ENCODE measurements around the gene GALK1. TPM values are rescaled to one million over a fixed set of nuclear protein-coding genes. Genes with fewer than 3 reads are reported as not detected.
A peak's percentile ranks its signal among the peaks of the same experiment; 100 is the strongest.

GALK1 gene
- polyA plus RNA-seq, 2 of the 4 experiments (the other 2 are of a cell fraction), result 20.7 to 54.3 TPM

- no peak for FAIRE-seq
Observed at GRCh38 chr17:75774471-75774990, 9.5 kb upstream of the GALK1 start.

GRCh38 chr17:75773808-75774470 is 8.9 kb upstream of the GALK1 start:
- H3K4me1 ChIP-seq, result peaks cover 13% of the 10 kb centered on the region
- H3K9me3 ChIP-seq, result no peaks in the 10 kb centered on the region
- no peak for DNase-seq (ENCODE audit: low read depth in 1 of 2, low spot score in 1 of 2)
- H3K4me2 ChIP-seq, result no peak overlapping the region
- H3K27ac ChIP-seq, result no peak overlapping the region
- ChIA-PET POLR2A (interaction anchor here (2.5 to 4.2 kb wide), 2 partner anchors 9 to 10 kb away, joined by 10 to 40 read pairs; partner anchors contain the start of genes GALK1 and UNK), CTCF (interaction anchor here (0.7 to 9.7 kb wide), 16 partner anchors 10 to 140 kb away, joined by 3 to 131 read pairs (median 6); partner anchors contain the start of genes GALK1, TRIM65 and UNK)
- no peak for TF ChIP-seq HEYL (CRISPR knock-in tag; IDR thresholded peaks at IDR 0.05)
- TF ChIP-seq RARB (CRISPR knock-in tag; IDR thresholded peaks at IDR 0.05), result no peak
- no peak for TF ChIP-seq MAZ (IDR thresholded peaks at IDR 0.05; ENCODE audit: borderline replicate concordance, low read depth, low read length)
- no peak for TF ChIP-seq REST (IDR thresholded peaks at IDR 0.05)
- no peak for TF ChIP-seq CHD2 (IDR thresholded peaks at IDR 0.05; ENCODE audit: low read length, partially characterized antibody)
- TF ChIP-seq ZFP36 (IDR thresholded peaks at IDR 0.05; ENCODE audit: borderline replicate concordance, partially characterized antibody), result no peak
- ATAC-seq, result peak; percentile 27 to 47
- no peak overlapping the region for H3K4me3 ChIP-seq
- FAIRE-seq, result no peak
- 84% methylated on average over 14 of the region's 15 CpGs for whole genome bisulfite sequencing (ENCODE audit: missing lambda C conversion rate)

More at GRCh38 chr17:75774471-75774990, 9.5 kb upstream of the GALK1 start:
- DNase-seq (ENCODE audit: low read depth in 1 of 2, low spot score in 1 of 2) (no peak), ATAC-seq (peak; percentile 22 to 30)
- Histone ChIP-seq H3K4me1 (peaks cover 13% of the 10 kb centered on the region), H3K4me2 (no peak overlapping the region), H3K27ac (no peak overlapping the region), H3K4me3 (no peak overlapping the region), H3K9me3 (no peaks in the 10 kb centered on the region)
- POLR2A ChIA-PET, result interaction anchor here (0.9 to 4.2 kb wide), 4 partner anchors 9 to 128 kb away, joined by 3 to 40 read pairs (median 7); partner anchors contain the start of genes GALK1 and UNK
- WGBS (ENCODE audit: missing lambda C conversion rate), result 89% methylated on average over 4 of the region's 4 CpGs
- CTCF ChIA-PET, result interaction anchor here (1.0 to 9.7 kb wide), 10 partner anchors 9 to 140 kb away, joined by 3 to 131 read pairs (median 6); partner anchors contain the start of genes GALK1 and UNK
- TF ChIP-seq NFE2L2 (conservative IDR thresholded peaks at IDR 0.05; ENCODE audit: low read length) (no peak), FOXS1 (CRISPR knock-in tag; IDR thresholded peaks at IDR 0.05) (no peak), CHD4 (IDR thresholded peaks at IDR 0.05; ENCODE audit: borderline replicate concordance) (no peak), MAZ (IDR thresholded peaks at IDR 0.05; ENCODE audit: borderline replicate concordance, low read depth, low read length) (no peak)

GRCh38 chr17:75773121-75773807 is 8.3 kb upstream of the GALK1 start:
- WGBS (ENCODE audit: missing lambda C conversion rate), result 88% methylated on average over 12 of the region's 12 CpGs
- Histone ChIP-seq H3K27ac (no peak overlapping the region), H3K9me3 (no peaks in the 10 kb centered on the region), H3K4me1 (peaks cover 13% of the 10 kb centered on the region), H3K4me2 (no peak overlapping the region), H3K4me3 (no peak overlapping the region)
- TF ChIP-seq CHD2 (IDR thresholded peaks at IDR 0.05; ENCODE audit: low read length, partially characterized antibody), result no peak
- TF ChIP-seq RNF2 (IDR thresholded peaks at IDR 0.05; ENCODE audit: borderline replicate concordance, low read depth), result no peak
- no peak for TF ChIP-seq USF2 (IDR thresholded peaks at IDR 0.05)
- no peak for TF ChIP-seq PBX3 (IDR thresholded peaks at IDR 0.05)
- TF ChIP-seq POLR2AphosphoS2 (conservative IDR thresholded peaks at IDR 0.05; ENCODE audit: low read length), result peak; percentile 67; the same call in 1 of the 2 replicates
- POLR2A ChIA-PET, result interaction anchor here (1.0 kb wide), 2 partner anchors 10 to 83 kb away, joined by 3 to 4 read pairs; no protein-coding TSS in a partner anchor
- no peak for FAIRE-seq
- CTCF ChIA-PET, result interaction anchor here (0.7 to 9.7 kb wide), 16 partner anchors 10 to 140 kb away, joined by 3 to 131 read pairs (median 5); partner anchors contain the start of genes GALK1, SMIM5, TRIM65 and UNK
- ATAC-seq, result peak; percentile 25 to 40; a peak in 5 of 6 replicates
- DNase-seq (ENCODE audit: low read depth in 1 of 2, low spot score in 1 of 2), result no peak
